ENCODE data around the gene GPR137. TPM values are rescaled to one million over a fixed set of nuclear protein-coding genes. Genes with fewer than 3 reads are reported as not detected.
A peak's percentile ranks its signal among the peaks of the same experiment; 100 is the strongest.

The GPR137 gene
- total and polyA plus RNA-seq, 9 of the 15 experiments (the other 6 are each of a cell fraction or from before 2014, with no cell fraction given) = 0.32 to 26.7 (median 10.7) TPM

- peak; percentile 10 for TF ChIP-seq PRDM10 (IDR thresholded peaks at IDR 0.05; ENCODE audit: partially characterized antibody)
- no peak for TF ChIP-seq XRCC3 (IDR thresholded peaks at IDR 0.05)
- no peak for TF ChIP-seq HMG20B (CRISPR knock-in tag; IDR thresholded peaks at IDR 0.05)
- no peak for TF ChIP-seq SAFB (IDR thresholded peaks at IDR 0.05; ENCODE audit: borderline replicate concordance, low read depth, low read length)
- TF ChIP-seq TEAD1 (CRISPR knock-in tag; IDR thresholded peaks at IDR 0.05) = 0 out of 4 replicates have a peak, but pooled peaks of 1 of the 2 experiments have one; percentile 10
- TF ChIP-seq CAMTA2 (CRISPR knock-in tag; conservative IDR thresholded peaks at IDR 0.05) = peak; percentile 86; the same call in 1 of the 2 replicates
- TF ChIP-seq FOXP4 (CRISPR knock-in tag; IDR thresholded peaks at IDR 0.05; ENCODE audit: borderline replicate concordance) = peak; percentile 82; the same call in 1 of the 2 replicates
- TF ChIP-seq TSHZ1 (CRISPR knock-in tag; IDR thresholded peaks at IDR 0.05) = no peak
- no peak for TF ChIP-seq PBX2 (CRISPR knock-in tag; IDR thresholded peaks at IDR 0.05; ENCODE audit: low read depth)
- TF ChIP-seq PBX2 (tag; conservative IDR thresholded peaks at IDR 0.05; ENCODE audit: low read depth) = no peak
- no peak for TF ChIP-seq ZNF75A (CRISPR knock-in tag; IDR thresholded peaks at IDR 0.05)
- no peak for TF ChIP-seq BRF2 (IDR thresholded peaks at IDR 0.05; ENCODE audit: borderline replicate concordance, insufficient read depth, insufficient read length)
- TF ChIP-seq ZNF282 (CRISPR knock-in tag; IDR thresholded peaks at IDR 0.05) = peak; percentile 70; the same call in 1 of the 2 replicates
- peak; percentile 48 for TF ChIP-seq MAFK (IDR thresholded peaks at IDR 0.05; ENCODE audit: low read length)
Observed at GRCh38 chr11:64269540-64270220, 16.0 kb upstream of the GPR137 start (continued).
